SK-N-SH (cell line): ENCODE measurements around the gene HEPH.
"Not testable (repeated sequence)": the region's sequence is repeated elsewhere in the genome, so short reads cannot be mapped to it uniquely, and the experiment has no call there.

Source experiments
- CTCF ChIP-seq: fragments of 200-600 bp; sonication (generic); IDR thresholded peaks from 2 replicates; pipeline ENCODE4 v1.6.1; 2017; ENCODE audit warnings: antibody characterized with exemption, mild to moderate bottlenecking, moderate library complexity
- EZH2phosphoT487 ChIP-seq: fragments of 200-600 bp; sonication (generic); IDR thresholded peaks from 2 replicates; pipeline ENCODE4 v1.6.1; 2017; ENCODE audit warnings: low read depth, mixed run types, mild to moderate bottlenecking, antibody characterized with exemption, moderate library complexity, borderline replicate concordance
- GATA2 ChIP-seq: sonication (generic); formaldehyde crosslinking; IDR thresholded peaks from 2 replicates; pipeline ENCODE4 v1.5.0; 2020; ENCODE audit warnings: mild to moderate bottlenecking, missing genetic modification reagents
- MEF2A ChIP-seq: IDR thresholded peaks from 2 replicates; pipeline ENCODE4 v1.4.0; 2012; ENCODE audit warnings: low read depth, borderline replicate concordance
- POLR2AphosphoS5 ChIP-seq: IDR thresholded peaks from 2 replicates; pipeline ENCODE4 v1.6.1; 2012; ENCODE audit warnings: low read depth, low read length
- RAD21 ChIP-seq: IDR thresholded peaks from 2 replicates; pipeline ENCODE4 v1.6.1; 2012; ENCODE audit warnings: mild to moderate bottlenecking, low read length
- TAF1 ChIP-seq: IDR thresholded peaks from 2 replicates; pipeline ENCODE4 v1.6.1; 2012; ENCODE audit warnings: low read depth, mild to moderate bottlenecking, low read length, moderate library complexity, borderline replicate concordance
- TCF12 ChIP-seq: IDR thresholded peaks from 2 replicates; pipeline ENCODE4 v1.4.0; 2012
- USF1 ChIP-seq: IDR thresholded peaks from 2 replicates; pipeline ENCODE4 v1.4.0; 2012; ENCODE audit warnings: low read depth, borderline replicate concordance
- USF2 ChIP-seq: fragments of 150-350 bp; IDR thresholded peaks from 2 replicates; pipeline ENCODE4 v1.6.1; 2017; ENCODE audit warnings: antibody characterized with exemption, low read length, low read depth, borderline replicate concordance
- YY1 ChIP-seq: IDR thresholded peaks from 2 replicates; pipeline ENCODE4 v1.4.0; 2012; ENCODE audit warnings: low read depth, mild to moderate bottlenecking
- ZBTB33 ChIP-seq: IDR thresholded peaks from 2 replicates; pipeline ENCODE4 v1.4.0; 2012; ENCODE audit warnings: low read depth, borderline replicate concordance
- TF ChIP-seq, protein P1 (sequence below): IDR thresholded peaks from 2 replicates; pipeline ENCODE4 v1.6.1; 2012; ENCODE audit warnings: mild to moderate bottlenecking, low read depth, low read length, moderate library complexity

DNA sequence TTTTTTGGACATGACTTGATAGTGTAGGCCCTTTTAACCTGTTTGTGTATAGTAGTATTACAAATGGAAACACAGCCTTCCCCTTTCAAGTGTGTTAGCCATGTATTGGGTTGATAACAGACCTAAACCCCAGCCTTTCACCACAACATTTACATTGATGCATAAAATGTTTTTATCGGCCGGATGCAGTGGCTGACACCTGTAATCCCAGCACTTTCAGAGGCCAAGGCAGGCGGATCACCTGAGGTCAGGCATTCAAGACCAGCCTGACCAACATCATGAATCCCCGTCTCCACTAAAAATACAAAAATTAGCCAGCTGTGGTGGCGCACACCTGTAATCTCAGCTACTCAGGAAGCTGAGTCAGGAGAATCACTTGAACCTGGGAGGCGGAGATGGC lies 45.3 kb upstream of the HEPH start:
- not testable (repeated sequence) for TF ChIP-seq MEF2A, EZH2phosphoT487, TCF12, ZBTB33, YY1, GATA2, USF1, USF2, CTCF, RAD21, POLR2AphosphoS5, TAF1
- TF ChIP-seq, protein P1, sequence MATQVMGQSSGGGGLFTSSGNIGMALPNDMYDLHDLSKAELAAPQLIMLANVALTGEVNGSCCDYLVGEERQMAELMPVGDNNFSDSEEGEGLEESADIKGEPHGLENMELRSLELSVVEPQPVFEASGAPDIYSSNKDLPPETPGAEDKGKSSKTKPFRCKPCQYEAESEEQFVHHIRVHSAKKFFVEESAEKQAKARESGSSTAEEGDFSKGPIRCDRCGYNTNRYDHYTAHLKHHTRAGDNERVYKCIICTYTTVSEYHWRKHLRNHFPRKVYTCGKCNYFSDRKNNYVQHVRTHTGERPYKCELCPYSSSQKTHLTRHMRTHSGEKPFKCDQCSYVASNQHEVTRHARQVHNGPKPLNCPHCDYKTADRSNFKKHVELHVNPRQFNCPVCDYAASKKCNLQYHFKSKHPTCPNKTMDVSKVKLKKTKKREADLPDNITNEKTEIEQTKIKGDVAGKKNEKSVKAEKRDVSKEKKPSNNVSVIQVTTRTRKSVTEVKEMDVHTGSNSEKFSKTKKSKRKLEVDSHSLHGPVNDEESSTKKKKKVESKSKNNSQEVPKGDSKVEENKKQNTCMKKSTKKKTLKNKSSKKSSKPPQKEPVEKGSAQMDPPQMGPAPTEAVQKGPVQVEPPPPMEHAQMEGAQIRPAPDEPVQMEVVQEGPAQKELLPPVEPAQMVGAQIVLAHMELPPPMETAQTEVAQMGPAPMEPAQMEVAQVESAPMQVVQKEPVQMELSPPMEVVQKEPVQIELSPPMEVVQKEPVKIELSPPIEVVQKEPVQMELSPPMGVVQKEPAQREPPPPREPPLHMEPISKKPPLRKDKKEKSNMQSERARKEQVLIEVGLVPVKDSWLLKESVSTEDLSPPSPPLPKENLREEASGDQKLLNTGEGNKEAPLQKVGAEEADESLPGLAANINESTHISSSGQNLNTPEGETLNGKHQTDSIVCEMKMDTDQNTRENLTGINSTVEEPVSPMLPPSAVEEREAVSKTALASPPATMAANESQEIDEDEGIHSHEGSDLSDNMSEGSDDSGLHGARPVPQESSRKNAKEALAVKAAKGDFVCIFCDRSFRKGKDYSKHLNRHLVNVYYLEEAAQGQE, result not testable (repeated sequence)
